A673 (cell line): ENCODE measurements around the gene PCOLCE2. TPM values are rescaled to one million over a fixed set of nuclear protein-coding genes. Genes with fewer than 3 reads are reported as not detected.

ENCODE experiments used
- BruUV-seq: library from RNA; stranded (reverse); fragments of 400-500 nt; replicated peaks from 2 replicates; lab custom pipeline; 2021; lab: Mats Ljungman, UMichigan
- CTCF ChIA-PET: fragments of 300-600 bp; sonication (Branson Sonifier 250); formaldehyde crosslinking; loops from one replicate; lab custom pipeline; 2022; ENCODE audit warnings: antibody characterized with exemption; lab: Charles Lee
- POLR2A ChIA-PET: fragments of 300-600 bp; sonication (Branson Sonifier 250); formaldehyde crosslinking; loops from one replicate; lab custom pipeline; 2022; ENCODE audit warnings: antibody characterized with exemption; ENCODE audit not compliant: low non-redundant PET; lab: Charles Lee
- DNase-seq: peaks from one replicate; pipeline ENCODE4 v3.0.0-alpha.2; 2015; ENCODE audit warnings: low spot score
- H3K27ac ChIP-seq: fragments of 200-600 bp; sonication (generic); 2 replicates; pipeline ENCODE4 v1.5.1; 2016; ENCODE audit warnings: mixed run types, low read depth, mild to moderate bottlenecking, mixed read lengths, antibody characterized with exemption, low read length; ENCODE audit not compliant: poor library complexity, severe bottlenecking
- H3K27me3 ChIP-seq: fragments of 200-600 bp; sonication (generic); replicated peaks from 2 replicates; pipeline ENCODE4 v1.6.1; 2017; ENCODE audit warnings: mixed run types, low read depth, mild to moderate bottlenecking, mixed read lengths, antibody characterized with exemption, low read length; ENCODE audit not compliant: insufficient read depth, poor library complexity
- H3K36me3 ChIP-seq: fragments of 200-600 bp; sonication (generic); 2 replicates; pipeline ENCODE4 v1.6.1; 2016; ENCODE audit warnings: mixed run types, mild to moderate bottlenecking, mixed read lengths, antibody characterized with exemption, low read length; ENCODE audit not compliant: insufficient read depth, poor library complexity, severe bottlenecking
- H3K4me1 ChIP-seq: fragments of 200-600 bp; sonication (generic); 2 replicates; pipeline ENCODE4 v1.6.1; 2017; ENCODE audit warnings: mixed run types, mild to moderate bottlenecking, mixed read lengths, antibody characterized with exemption, low read length; ENCODE audit not compliant: insufficient read depth, poor library complexity, severe bottlenecking
- H3K4me3 ChIP-seq: fragments of 200-600 bp; sonication (generic); 2 replicates; pipeline ENCODE4 v1.5.1; 2016; ENCODE audit warnings: low read depth, mixed run types, mild to moderate bottlenecking, mixed read lengths, low read length; ENCODE audit not compliant: poor library complexity, severe bottlenecking
- H3K9me3 ChIP-seq: fragments of 200-600 bp; sonication (generic); 2 replicates; pipeline ENCODE4 v1.6.1; 2016; ENCODE audit warnings: mixed run types, low read depth, mild to moderate bottlenecking, mixed read lengths, antibody characterized with exemption, low read length; ENCODE audit not compliant: poor library complexity, severe bottlenecking
- EZH2 ChIP-seq: fragments of 200-600 bp; sonication (generic); IDR thresholded peaks from 2 replicates; pipeline ENCODE4 v1.6.1; 2017; ENCODE audit warnings: borderline replicate concordance, low read depth, mild to moderate bottlenecking, mixed read lengths, antibody characterized with exemption, low read length; ENCODE audit not compliant: poor library complexity, severe bottlenecking
- intact Hi-C: fragments of 100-400 bp; cut with micrococcal nuclease; formaldehyde crosslinking; loops from one replicate; pipeline ENCODE4 v1.10.0; 2022; ENCODE audit not compliant: unreplicated experiment
- total RNA-seq: library from RNA; stranded (reverse); gene quantifications from 2 replicates; pipeline ENCODE4 v1.2.3, GENCODE V29; 2021
- TF ChIP-seq, protein P1 (sequence below): fragments of 300-800, 200-600 bp; sonication (generic); conservative IDR thresholded peaks from 2 replicates; pipeline ENCODE4 v1.5.1; 2017; ENCODE audit warnings: low read depth, mild to moderate bottlenecking, antibody characterized with exemption, low read length, moderate library complexity, mixed read lengths

The PCOLCE2 gene
- total RNA-seq, 1 experiment from 2014 or later = 6.4 TPM

DNA sequence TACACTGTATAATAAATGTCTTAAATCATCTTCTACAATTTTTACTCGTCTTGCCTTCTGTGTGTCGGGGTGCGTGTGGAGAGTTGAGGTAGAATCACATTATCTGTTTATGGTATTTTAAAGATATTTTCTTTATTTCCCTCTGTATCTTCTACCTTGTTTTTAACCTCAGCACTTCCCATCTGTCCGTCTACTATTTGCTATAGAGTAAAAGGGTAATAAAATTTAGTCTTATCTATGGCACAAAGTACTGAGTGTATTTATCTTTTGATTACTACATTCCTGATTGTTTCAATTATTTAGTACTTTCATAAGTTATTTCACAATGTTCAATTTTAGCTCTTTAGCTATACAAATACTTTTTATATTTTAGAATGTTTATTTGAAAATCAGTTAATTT lies 102.9 kb downstream of the PCOLCE2 start:
- Histone ChIP-seq H3K4me1 (no peaks in the 10 kb centered on the region), H3K27ac (no peak overlapping the region), H3K27me3 (no peaks in the 10 kb centered on the region), H3K4me3 (no peak overlapping the region), H3K9me3 (no peaks in the 10 kb centered on the region), H3K36me3 (no peaks in the 10 kb centered on the region)
- CTCF ChIA-PET = no interaction called here
- no peak for DNase-seq
- no TSS peak for BruUV-seq
- TF ChIP-seq, protein P1, sequence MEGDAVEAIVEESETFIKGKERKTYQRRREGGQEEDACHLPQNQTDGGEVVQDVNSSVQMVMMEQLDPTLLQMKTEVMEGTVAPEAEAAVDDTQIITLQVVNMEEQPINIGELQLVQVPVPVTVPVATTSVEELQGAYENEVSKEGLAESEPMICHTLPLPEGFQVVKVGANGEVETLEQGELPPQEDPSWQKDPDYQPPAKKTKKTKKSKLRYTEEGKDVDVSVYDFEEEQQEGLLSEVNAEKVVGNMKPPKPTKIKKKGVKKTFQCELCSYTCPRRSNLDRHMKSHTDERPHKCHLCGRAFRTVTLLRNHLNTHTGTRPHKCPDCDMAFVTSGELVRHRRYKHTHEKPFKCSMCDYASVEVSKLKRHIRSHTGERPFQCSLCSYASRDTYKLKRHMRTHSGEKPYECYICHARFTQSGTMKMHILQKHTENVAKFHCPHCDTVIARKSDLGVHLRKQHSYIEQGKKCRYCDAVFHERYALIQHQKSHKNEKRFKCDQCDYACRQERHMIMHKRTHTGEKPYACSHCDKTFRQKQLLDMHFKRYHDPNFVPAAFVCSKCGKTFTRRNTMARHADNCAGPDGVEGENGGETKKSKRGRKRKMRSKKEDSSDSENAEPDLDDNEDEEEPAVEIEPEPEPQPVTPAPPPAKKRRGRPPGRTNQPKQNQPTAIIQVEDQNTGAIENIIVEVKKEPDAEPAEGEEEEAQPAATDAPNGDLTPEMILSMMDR = no peak
- TF ChIP-seq EZH2 = no peak
- POLR2A ChIA-PET = no interaction called here
- intact Hi-C loops = no loop called here

DNA sequence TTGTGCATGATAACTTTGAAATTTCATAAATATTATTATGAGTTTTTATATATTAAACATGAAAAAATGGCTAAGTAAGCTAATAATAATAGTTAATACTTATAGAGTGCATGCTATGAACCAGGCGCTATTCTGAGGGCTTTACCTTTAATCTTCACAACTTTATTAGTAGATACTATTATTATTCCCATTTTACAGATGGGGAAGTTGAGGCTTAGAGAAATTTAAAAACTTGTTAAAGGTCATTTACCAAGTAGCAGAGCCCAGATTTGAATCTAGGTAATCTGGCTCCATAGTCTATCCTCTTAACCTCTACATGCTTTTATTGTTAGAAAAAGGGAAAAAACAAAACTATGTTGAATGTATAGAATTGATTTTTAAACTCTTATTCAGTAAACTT lies 104.7 kb downstream of the PCOLCE2 start:
- POLR2A ChIA-PET = no interaction called here
- no TSS peak for BruUV-seq

DNA sequence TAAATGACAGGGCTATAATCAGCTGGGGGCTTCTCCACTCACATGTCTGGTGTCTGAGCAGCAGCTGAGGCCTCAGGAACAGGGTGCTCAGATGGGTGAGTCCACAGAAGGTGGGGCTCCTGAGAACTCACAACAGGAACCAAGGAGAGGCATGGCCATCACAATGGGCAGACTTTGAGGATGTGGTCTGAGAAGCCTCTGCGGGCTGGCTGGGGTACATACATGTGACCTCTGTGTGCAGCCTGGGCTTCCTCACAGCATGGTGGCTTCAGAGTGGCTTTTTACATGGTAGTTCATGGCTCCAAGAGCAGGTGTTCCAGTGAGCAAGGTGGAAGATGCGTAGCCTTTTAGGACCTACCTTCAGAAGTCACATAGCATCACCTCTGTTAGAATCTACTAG lies 106.3 kb downstream of the PCOLCE2 start:
- ChIA-PET POLR2A (no interaction called here), CTCF (no interaction called here)
- TF ChIP-seq EZH2 = no peak
- TF ChIP-seq, protein P1 = no peak
- no TSS peak for BruUV-seq
- intact Hi-C loops = no loop called here
- DNase-seq = no peak
- Histone ChIP-seq H3K9me3 (no peaks in the 10 kb centered on the region), H3K4me1 (no peaks in the 10 kb centered on the region), H3K36me3 (no peaks in the 10 kb centered on the region), H3K27me3 (no peaks in the 10 kb centered on the region), H3K4me3 (no peak overlapping the region), H3K27ac (no peak overlapping the region)

More for the DNA sequence above, 104.7 kb downstream of the PCOLCE2 start:
- no peak for DNase-seq
- TF ChIP-seq, protein P1 = no peak
- TF ChIP-seq EZH2 = no peak
- intact Hi-C loops = no loop called here
- H3K4me1 ChIP-seq = no peaks in the 10 kb centered on the region
- no peak overlapping the region for H3K4me3 ChIP-seq
- CTCF ChIA-PET = no interaction called here
- no peaks in the 10 kb centered on the region for H3K27me3 ChIP-seq
- H3K9me3 ChIP-seq = no peaks in the 10 kb centered on the region
- H3K27ac ChIP-seq = no peak overlapping the region
- H3K36me3 ChIP-seq = no peaks in the 10 kb centered on the region
